ENCODE measurements around the gene C10orf90. TPM values are rescaled to one million over a fixed set of nuclear protein-coding genes. Genes with fewer than 3 reads are reported as not detected.
"Not testable (repeated sequence)": the region's sequence is repeated elsewhere in the genome, so short reads cannot be mapped to it uniquely, and the experiment has no call there.

The C10orf90 gene
- total RNA-seq, 4 donors from 2014 or later = 2.7 to 5.8 (median 4.0) TPM

DNA sequence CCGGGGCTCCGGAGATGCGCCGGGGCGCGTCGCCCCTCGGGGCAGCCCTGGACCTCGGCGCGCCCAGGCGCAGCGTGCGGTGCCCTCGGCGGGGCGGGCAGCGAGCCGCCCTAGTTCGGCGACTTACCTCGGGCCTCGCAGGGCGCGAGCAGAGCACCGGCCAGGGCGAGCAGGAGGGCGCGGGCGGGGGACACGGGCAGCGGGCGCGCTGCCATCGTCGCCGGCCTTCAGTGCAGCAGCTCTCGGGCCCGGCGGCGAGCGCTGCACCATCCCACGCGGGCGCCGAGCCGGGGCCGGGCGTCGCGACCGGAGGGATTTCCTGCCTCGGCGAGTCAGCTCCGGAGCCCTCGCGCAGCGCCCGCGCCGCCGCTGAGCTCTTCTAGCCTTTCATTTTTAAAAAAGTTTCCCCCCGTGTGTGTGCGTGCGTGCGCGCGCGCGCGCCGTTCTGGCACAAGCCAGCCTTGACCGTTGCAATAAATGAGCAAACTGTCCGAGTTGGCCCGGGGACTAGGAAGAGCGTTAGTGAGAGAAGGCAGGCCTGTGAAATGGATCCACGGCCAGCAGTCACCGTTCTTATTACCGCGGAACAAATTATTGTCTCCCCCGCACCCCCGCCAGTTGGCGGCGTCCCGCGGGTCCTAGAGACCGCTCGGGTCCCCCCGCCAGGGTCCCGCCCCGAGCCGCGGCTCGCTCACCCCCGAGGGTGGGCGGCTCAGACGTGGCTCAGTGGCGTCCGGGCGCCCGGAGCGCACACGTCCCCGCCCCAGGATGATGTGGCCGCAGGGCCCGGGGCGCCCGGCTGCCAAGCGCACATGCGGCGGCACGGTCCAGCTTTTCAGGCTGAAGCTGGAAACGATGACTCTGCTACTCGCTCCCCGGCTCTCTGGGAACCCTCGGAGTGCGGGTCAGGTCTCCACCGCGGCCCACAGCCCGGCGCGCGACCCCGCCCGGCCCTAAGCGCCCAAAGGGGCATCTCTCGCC lies 282.3 kb downstream of the C10orf90 start, which contains the start of gene ADAM12:
TSS of gene ADAM12 (minus strand) at position 547 of the 981 bp plus-strand sequence. CDS start at position 215, 332 bp downstream.
- intact Hi-C loops (cut with DNase I; ENCODE audit: low total_unique reads) = no loop called here

DNA sequence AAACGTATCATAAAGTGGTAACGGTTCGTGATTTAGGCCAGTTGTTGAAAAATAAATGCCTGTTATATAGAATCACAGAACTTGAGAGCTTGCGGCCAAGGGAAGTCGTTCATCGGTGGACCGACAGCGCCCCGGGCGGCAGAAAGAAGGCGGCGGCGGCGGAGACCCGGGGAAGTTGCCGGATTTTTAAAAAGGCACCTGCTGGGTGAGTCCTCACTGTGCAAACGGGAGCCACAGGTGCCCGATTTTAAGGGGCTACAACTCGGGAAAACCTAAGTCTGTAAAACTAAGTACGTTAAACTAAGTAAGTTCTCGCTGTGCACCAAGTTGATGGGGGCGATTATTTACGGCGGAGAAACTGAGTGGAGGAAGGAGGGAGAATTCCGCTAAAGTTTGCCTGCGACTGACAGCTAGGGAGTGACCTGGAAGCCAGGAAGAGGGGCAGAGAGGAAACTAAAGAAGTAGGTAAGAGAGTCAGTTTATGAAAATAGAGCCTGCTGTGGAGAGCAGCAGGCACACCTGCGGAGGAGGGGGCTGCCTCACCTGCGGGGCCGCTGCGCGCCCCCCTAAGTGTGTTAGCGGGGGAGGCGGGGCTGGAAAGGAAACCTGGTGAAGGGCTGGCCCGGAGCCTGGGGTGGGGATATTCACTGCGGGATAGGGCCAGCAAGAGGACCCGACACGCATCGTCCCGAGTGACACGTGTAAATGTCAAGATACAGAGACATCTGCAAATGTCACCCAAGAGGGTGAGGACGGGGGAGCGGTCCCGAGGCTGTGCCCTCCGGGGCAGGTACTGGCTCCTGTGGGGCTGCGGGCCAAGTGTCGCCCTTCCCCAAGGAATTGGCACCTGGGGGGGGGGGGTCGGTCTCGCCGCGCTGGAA lies 283.2 kb downstream of the C10orf90 start:
- no peak for TF ChIP-seq POLR2A (IDR thresholded peaks at IDR 0.05)
- TF ChIP-seq, protein P1, sequence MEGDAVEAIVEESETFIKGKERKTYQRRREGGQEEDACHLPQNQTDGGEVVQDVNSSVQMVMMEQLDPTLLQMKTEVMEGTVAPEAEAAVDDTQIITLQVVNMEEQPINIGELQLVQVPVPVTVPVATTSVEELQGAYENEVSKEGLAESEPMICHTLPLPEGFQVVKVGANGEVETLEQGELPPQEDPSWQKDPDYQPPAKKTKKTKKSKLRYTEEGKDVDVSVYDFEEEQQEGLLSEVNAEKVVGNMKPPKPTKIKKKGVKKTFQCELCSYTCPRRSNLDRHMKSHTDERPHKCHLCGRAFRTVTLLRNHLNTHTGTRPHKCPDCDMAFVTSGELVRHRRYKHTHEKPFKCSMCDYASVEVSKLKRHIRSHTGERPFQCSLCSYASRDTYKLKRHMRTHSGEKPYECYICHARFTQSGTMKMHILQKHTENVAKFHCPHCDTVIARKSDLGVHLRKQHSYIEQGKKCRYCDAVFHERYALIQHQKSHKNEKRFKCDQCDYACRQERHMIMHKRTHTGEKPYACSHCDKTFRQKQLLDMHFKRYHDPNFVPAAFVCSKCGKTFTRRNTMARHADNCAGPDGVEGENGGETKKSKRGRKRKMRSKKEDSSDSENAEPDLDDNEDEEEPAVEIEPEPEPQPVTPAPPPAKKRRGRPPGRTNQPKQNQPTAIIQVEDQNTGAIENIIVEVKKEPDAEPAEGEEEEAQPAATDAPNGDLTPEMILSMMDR (IDR thresholded peaks at IDR 0.05) = no peak
- intact Hi-C loops (cut with DNase I; ENCODE audit: low total_unique reads) = no loop called here
- DNase-seq (ENCODE audit: low spot score in 2 of 2) = peak; percentile 48 to 91
- 4 to 7% methylated on average over 42 to 44 of the region's 50 CpGs for WGBS, 2 donors
- H3K4me3 ChIP-seq (ENCODE audit: low read depth, poor library complexity, severe bottlenecking) = peak overlapping the region; percentile 22

More for the DNA sequence above, 282.3 kb downstream of the C10orf90 start, which contains the start of gene ADAM12:
- H3K4me3 ChIP-seq (ENCODE audit: low read depth, poor library complexity, severe bottlenecking) = peak within 1 kb of the TSS; percentile 22
- DNase-seq (ENCODE audit: low spot score in 2 of 2) = no peak
- TF ChIP-seq POLR2A (IDR thresholded peaks at IDR 0.05) = no peak
- TF ChIP-seq, protein P1 (IDR thresholded peaks at IDR 0.05) = no peak
- WGBS, 2 donors = 1 to 9% methylated on average over 45 to 50 of the region's 127 CpGs

DNA sequence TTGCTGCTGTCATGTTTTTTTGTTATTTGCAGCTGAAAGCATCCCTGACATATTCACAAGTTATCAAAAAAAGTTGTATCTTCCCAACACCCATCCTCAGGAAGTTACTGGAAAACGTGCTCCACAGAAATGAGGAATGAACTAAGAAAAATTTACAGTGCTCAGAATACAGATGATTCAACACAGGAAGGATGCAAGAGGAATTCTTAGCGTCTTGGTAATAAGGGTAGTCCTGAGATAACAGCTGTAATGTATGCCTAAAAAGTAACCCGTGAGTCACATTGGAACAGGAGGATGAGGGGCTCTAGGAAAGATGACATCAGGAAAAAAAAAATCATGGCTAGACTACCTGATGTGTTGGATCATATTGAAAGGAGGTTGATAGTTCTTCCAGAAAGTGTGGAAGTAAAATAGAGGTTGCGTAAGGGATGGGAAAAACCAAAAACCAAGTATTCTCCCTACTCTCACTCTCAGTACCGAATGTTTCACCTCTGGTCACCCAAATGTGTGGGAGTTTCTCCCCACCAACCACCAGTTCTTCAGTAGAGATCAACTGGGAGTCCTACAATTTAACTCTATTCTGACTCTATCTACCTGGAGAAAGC lies 286.1 kb downstream of the C10orf90 start:
- DNase-seq (ENCODE audit: low spot score in 2 of 2) = no peak
- WGBS, 2 donors = 87 to 89% methylated on average over 5 of the region's 5 CpGs
- intact Hi-C loops (cut with DNase I; ENCODE audit: low total_unique reads) = no loop called here
- H3K4me3 ChIP-seq (ENCODE audit: low read depth, poor library complexity, severe bottlenecking) = no peak overlapping the region
- no peak for TF ChIP-seq POLR2A (IDR thresholded peaks at IDR 0.05)
- TF ChIP-seq, protein P1 (IDR thresholded peaks at IDR 0.05) = no peak

DNA sequence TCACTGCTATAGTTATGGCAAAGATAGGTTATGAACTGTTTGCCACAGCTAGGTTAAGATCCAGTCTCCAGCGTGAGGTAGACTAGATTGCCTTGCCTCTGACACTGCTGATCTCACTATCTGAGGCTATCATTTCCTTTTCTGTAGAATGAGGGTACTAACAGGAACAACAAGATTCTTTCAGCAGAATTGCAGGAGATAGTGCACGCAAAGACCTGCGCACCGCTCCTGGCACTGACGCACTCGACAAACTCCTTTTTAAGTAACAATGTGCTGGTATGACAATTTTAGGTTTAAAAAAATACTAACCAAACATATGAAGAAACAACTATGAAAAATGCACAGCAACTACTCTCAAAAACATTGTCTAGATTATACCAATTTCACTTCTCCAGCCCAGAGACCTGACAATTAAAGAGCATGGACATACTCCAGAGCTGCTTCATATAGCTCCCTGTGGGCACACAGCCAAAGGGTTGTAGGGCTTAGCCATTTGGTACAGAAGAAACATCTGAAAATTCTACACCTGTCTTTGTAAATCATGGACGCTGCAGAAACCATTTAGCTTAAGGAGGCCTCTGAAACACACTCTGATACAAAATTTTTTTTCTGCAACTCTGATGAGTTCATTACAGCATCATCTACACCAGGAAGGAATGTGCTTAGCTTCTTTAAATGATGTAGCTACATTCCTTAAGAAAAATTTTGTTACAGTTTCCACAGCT lies 290.0 kb downstream of the C10orf90 start:
- WGBS, 2 donors = 57 to 61% methylated on average over 7 of the region's 7 CpGs
- no peak for DNase-seq (ENCODE audit: low spot score in 2 of 2)
- intact Hi-C loops (cut with DNase I; ENCODE audit: low total_unique reads) = no loop called here
- TF ChIP-seq, protein P1 (IDR thresholded peaks at IDR 0.05) = no peak
- TF ChIP-seq POLR2A (IDR thresholded peaks at IDR 0.05) = no peak
- H3K4me3 ChIP-seq (ENCODE audit: low read depth, poor library complexity, severe bottlenecking) = no peak overlapping the region

DNA sequence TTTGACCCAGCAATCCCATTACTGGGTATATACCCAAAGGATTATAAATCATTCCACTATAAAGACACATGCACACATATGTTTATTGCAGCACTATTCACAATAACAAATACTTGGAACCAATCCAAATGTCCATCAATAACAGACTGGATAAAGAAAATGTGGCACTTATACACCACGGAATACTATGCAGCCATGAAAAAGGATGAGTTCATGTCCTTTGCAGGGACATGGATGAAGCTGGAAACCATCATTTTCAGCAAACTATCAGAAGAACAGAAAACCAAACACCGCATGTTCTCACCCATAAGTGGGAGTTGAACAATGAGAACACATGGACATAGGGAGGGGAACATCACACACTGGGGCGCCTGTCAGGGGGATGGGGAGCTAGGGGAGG lies 291.3 kb downstream of the C10orf90 start:
- WGBS, 2 donors = 79 to 85% methylated on average over 3 of the region's 3 CpGs

More for the DNA sequence above, 291.3 kb downstream of the C10orf90 start:
- DNase-seq (ENCODE audit: low spot score in 2 of 2); intact Hi-C loops (cut with DNase I; ENCODE audit: low total_unique reads); H3K4me3 ChIP-seq (ENCODE audit: low read depth, poor library complexity, severe bottlenecking): not testable (repeated sequence)
